Mononuclear cell (primary cell): ENCODE data around the gene NFKBIB. TPM values are rescaled to one million over a fixed set of nuclear protein-coding genes. Genes with fewer than 3 reads are reported as not detected.
A peak's percentile ranks its signal among the peaks of the same experiment; 100 is the strongest.
"Not testable (repeated sequence)": the region's sequence is repeated elsewhere in the genome, so short reads cannot be mapped to it uniquely, and the experiment has no call there.

Source experiments
- H3K27me3 ChIP-seq: 2 replicates; pipeline ENCODE4 v1.6.0; 2011; ENCODE audit warnings: low read length, control low read depth; ENCODE audit not compliant: insufficient read depth
- H3K4me1 ChIP-seq: 2 replicates; pipeline ENCODE4 v1.5.1; 2011; ENCODE audit warnings: mild to moderate bottlenecking, low read length, control low read depth; ENCODE audit not compliant: insufficient read depth
- H3K4me3 ChIP-seq: 2 replicates; pipeline ENCODE4 v1.5.1; 2011; ENCODE audit warnings: mild to moderate bottlenecking, low read length, moderate library complexity
- H3K9me3 ChIP-seq: 2 replicates; pipeline ENCODE4 v1.5.1; 2011; ENCODE audit warnings: low read depth, mild to moderate bottlenecking, control low read depth, low read length
- total RNA-seq: library from RNA; depleted of rRNA; stranded (reverse); fragments of >200 nt; gene quantifications from one replicate; pipeline ENCODE4 v1.2.3, GENCODE V29; 2012

Gene NFKBIB
- total RNA-seq, 1 donor = 22.6 TPM

DNA sequence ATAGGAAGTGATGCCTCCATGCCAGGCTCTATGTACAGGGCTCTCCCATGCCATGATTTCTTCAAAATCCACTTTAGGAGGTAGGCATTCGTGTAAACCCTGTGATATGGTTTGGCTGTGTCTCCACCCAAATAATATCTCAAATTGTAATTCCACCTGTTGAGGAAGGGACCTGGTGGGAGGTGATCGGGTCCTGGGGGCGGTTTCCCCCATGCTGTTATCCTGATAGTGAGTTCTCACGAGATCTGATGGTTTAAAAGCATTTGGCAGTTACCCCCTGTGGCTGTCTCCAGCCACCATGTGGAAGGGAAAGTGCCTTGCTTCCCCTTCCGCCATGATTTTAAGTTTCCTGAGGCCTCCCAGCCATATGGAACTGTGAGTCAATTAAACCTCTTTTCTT is 22.7 kb downstream of the NFKBIB start:
- no peak overlapping the region for H3K4me3 ChIP-seq
- H3K9me3 ChIP-seq = no peaks in the 10 kb centered on the region
- peaks cover 9% of the 10 kb centered on the region for H3K4me1 ChIP-seq
- no peaks in the 10 kb centered on the region for H3K27me3 ChIP-seq

DNA sequence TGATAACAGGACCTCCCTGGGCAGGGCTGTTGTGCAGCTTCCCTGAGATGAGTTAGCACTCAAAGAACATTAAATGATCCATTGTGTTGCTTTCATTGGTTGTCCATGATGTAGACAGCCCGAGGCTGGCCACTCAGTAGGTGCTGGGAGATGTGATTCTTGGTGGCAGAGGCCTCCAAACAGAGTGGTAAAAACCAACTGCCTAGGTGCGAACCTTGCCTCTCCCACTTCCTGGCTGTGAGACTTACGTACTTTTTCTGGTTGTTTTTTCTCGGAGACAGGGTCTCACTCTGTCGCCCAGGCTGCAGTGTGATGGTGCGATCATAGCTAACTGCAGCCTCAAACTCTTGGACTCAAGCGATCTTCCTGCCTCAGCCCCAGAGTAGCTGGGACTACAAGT is 24.6 kb downstream of the NFKBIB start:
- Histone ChIP-seq H3K4me3 (no peak overlapping the region), H3K27me3 (no peaks in the 10 kb centered on the region), H3K9me3 (no peaks in the 10 kb centered on the region), H3K4me1 (peaks cover 22% of the 10 kb centered on the region)

DNA sequence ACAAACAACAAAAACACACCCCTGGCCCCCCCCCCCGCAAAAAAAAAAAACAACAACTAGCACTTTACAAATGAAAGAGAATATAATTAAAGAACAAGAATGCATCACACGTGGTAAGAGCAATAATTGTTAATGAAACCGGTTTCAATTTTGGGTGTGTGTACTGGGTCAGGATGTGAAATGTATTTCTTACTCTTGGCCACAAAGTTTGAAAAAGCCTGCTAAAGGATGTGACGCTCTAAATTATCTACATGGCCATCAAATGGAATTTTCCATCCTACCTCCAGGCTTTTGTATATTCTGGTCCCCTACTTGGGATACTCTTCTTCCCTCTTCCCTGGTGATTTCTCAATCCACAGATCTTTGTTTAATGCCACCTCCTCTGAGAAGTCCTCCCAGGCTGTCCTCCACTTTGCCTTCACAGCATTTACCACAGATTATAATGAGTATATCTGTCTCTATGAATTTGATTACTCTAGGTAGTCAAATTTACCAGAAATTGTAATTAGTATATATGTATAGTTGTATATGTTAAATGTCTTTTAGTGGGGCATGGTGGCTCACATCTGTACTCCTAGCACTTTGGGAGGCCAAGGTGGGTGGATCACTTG is 28.7 kb downstream of the NFKBIB start:
- Histone ChIP-seq H3K27me3 (no peaks in the 10 kb centered on the region), H3K4me1 (peaks cover 47% of the 10 kb centered on the region), H3K4me3 (no peak overlapping the region), H3K9me3 (no peaks in the 10 kb centered on the region)

DNA sequence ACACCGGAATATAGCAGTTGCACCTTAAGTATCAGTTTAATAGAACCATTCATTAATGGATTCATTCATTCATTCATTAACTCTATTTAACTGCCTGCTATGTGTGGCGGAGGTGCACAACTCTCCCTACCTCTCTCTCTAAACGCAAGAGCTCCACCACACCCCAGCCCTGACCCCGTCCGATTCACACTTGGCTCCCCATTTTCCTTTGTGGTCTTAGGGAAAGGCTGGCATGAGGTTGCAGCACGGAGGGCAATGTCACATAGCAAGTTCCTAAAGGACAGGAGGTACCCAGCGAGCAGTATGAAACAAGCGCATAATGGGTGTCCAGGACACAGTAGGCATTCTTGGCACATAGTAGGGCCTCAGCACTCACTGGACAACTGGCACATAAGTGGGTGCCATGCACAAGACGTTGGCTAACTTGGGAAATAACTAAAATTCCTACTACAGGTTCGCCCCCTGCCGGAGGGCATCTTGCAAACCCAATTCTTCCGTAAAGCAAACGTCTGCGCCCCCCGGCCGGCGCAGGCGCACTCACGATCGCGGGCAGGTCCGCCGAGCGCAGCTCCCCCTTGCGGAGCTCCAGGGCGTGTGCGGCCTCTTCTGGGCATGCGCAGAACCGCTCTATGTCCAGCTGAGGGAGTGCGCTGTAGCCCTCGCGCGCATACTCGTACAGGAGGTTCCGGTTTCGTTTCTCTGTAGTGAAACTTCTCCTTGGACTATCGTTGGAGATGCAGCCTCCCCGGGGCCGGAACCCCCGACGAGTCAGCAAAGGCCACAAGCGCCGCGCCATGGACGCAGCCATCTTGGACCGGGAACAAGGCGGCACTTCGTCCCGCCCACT is 30.4 kb downstream of the NFKBIB start, which contains the start of gene SARS2:
SARS2 (minus strand) TSS at position 835 of the 847 bp plus-strand sequence; CDS start at position 808, 27 bp downstream.
- H3K27me3 ChIP-seq = no peaks in the 10 kb centered on the region
- H3K4me1 ChIP-seq = peaks cover 40% of the 10 kb centered on the region

DNA sequence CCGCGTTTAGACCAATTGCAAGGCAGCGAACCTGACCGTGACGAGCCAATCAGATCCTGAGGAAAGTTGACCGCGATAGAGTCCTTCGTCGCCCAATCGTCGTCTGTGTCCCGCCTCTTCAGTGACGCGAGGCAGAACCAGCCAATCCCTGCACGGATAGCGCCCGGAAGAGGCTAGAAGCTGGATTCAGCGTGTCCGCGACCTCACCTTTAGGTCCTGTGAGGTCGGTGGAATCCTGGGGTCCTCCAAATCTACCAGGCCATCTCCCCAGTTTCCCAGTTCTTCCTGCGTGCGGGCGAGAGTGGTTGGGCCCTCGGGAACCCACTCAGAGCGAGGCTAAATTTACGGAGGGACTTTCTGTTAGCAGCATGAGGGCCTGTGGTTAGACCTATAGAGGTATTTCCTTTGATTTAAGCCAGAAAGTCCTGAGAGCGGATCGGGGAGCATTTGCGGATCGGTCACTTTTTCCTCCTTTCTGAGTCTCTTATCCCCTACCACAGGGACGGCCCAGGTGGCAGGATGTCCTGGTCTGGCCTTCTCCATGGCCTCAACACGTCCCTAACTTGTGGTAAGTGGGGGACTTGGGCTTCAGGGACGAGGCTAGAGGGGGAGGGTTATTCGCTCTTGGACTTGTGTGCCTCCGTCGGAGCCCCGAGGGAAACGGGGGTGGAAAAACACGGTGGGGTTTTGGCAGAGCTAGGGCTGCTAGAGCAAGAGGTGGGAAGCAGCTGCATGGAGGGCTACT is 31.2 kb downstream of the NFKBIB start, which contains the start of gene MRPS12:
MRPS12 (plus strand) TSS at position 169 of the 745 bp plus-strand sequence; CDS start at position 520, 351 bp downstream.
- Histone ChIP-seq H3K4me3 (peak within 1 kb of the TSS; percentile 73), H3K27me3 (no peaks in the 10 kb centered on the region), H3K4me1 (peaks cover 38% of the 10 kb centered on the region), H3K9me3 (no peaks in the 10 kb centered on the region)

More for the DNA sequence above, 30.4 kb downstream of the NFKBIB start, which contains the start of gene SARS2:
- Histone ChIP-seq H3K4me3 (peak within 1 kb of the TSS; percentile 73), H3K9me3 (no peaks in the 10 kb centered on the region)

DNA sequence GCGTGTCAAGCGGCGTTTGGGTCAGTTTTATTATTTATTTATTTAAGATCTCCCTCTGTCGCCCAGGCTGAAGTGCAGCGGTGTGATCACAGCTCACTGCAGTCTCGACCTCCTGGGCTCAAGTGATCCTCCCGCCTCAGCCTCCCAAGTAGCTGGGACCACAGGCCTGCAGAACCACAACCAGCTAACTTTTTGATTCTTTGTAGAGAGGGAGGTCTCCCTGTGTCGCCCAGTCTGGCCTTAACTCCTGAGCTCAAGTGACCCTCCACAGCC is 31.7 kb downstream of the NFKBIB start:
- no peaks in the 10 kb centered on the region for H3K9me3 ChIP-seq
- H3K27me3 ChIP-seq = no peaks in the 10 kb centered on the region
- H3K4me1 ChIP-seq = peaks cover 38% of the 10 kb centered on the region
- peak overlapping the region; percentile 73 for H3K4me3 ChIP-seq

DNA sequence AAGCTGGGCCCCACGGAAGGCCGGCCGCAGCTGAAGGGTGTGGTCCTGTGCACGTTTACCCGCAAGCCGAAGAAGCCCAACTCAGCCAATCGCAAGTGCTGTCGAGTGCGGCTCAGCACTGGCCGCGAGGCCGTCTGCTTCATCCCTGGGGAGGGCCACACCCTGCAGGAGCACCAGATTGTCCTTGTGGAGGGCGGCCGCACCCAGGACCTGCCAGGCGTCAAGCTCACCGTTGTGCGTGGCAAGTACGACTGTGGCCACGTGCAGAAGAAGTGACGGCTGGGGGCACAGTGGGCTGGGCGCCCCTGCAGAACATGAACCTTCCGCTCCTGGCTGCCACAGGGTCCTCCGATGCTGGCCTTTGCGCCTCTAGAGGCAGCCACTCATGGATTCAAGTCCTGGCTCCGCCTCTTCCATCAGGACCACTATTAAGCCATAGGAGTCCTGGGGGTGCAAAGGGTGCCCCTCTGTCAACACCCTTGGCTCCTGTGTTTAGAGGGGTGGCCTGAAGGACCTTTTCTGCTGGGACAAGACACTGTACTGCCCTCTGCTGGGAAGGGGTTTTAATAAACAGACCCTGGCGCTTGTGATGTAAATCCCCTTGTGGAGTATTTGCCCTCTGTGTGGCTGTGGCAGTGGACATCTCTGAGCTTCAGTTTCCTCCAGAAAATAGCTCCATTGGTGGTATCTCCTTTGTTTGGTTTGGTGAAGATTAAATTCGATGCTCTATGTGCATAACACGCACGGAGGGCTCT is 32.8 kb downstream of the NFKBIB start:
- Histone ChIP-seq H3K27me3 (no peaks in the 10 kb centered on the region), H3K9me3 (no peaks in the 10 kb centered on the region), H3K4me3 (no peak overlapping the region), H3K4me1 (peaks cover 37% of the 10 kb centered on the region)

DNA sequence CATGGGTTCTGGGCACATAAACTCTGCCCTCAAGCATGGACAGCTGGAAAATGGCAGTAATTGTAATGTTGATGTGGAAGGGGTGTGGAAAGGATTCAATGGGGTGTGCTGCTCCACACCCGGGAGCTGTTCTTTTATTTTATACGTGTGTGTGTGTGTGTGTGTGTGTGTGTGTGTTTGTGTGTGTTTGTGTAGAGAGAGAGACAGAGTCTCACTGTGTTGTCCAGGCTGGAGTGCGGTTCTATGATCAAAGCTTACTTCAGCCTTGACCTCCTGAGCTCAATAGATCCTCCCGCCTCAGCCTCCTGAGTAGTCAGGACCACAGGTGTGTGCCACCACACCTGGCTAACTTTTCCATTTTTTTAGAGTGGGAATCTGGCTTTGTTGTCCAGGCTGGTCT is 33.8 kb downstream of the NFKBIB start:
- Histone ChIP-seq H3K9me3 (no peaks in the 10 kb centered on the region), H3K27me3 (no peaks in the 10 kb centered on the region), H3K4me3 (no peak overlapping the region), H3K4me1 (peaks cover 31% of the 10 kb centered on the region)

DNA sequence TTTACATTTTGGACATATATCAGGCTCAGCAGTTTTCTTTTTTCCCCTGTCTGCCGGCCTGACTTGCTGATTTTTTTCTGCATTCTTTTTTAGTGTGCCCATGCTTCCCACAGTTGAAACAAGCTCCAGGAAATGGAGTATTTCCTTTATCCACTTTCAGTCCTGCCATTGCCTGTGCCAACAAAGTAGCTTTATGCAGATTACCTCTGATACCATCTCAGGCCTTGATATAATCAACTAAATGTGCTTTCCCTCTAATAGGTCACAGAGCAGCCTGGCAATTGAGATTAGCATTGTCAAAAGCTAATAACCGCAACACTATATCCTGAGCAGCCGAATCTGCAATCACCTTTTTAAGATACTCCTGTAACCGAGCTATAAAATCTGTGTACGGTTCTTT is 40.2 kb downstream of the NFKBIB start:
- H3K9me3 ChIP-seq = no peaks in the 10 kb centered on the region
- no peaks in the 10 kb centered on the region for H3K4me1 ChIP-seq
- H3K4me3 ChIP-seq = no peak overlapping the region

DNA sequence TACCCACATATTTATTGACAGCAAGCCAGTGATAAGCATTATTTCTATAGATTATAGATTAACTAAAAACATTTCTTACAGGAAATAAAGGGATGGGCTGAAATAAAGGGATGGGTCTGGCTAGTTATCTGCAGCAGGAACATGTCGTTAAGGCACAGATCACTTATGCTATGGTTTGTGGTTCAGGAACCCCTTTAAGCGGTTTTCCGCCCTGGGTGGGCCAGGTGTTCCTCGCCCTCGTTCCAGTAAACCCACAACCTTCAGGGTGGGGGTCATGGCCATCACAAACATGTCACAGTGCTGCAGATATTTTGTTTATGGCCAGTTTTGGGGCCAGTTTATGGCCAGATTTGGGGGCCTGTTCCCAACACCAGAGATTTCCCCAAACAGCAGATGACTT is 41.7 kb downstream of the NFKBIB start:
- H3K4me1 ChIP-seq, H3K4me3 ChIP-seq, H3K9me3 ChIP-seq, H3K27me3 ChIP-seq: not testable (repeated sequence)

More for the DNA sequence above, 40.2 kb downstream of the NFKBIB start:
- H3K27me3 ChIP-seq = no peaks in the 10 kb centered on the region

DNA sequence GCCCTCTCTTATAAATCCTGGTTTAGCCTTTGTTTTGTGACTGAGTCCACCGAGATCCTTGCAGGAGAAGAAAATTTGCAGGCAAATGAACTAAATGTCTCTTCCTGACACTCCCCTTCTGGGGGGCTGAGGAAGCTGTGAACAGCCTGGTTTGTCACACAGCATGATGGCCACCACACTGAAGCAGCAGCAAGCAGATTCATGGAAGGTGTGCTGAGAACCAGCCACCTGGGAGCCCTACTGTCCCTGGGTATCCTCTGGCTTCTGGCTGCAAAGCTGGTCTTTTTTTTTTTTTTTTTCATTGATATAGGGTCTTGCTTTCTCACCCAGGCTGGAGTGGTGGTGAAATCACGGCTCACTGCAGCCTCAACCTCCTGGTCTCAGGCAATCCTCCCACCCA is 42.2 kb downstream of the NFKBIB start:
- no peak overlapping the region for H3K4me3 ChIP-seq
- H3K27me3 ChIP-seq = no peaks in the 10 kb centered on the region
- H3K4me1 ChIP-seq = no peaks in the 10 kb centered on the region
- H3K9me3 ChIP-seq = no peaks in the 10 kb centered on the region

DNA sequence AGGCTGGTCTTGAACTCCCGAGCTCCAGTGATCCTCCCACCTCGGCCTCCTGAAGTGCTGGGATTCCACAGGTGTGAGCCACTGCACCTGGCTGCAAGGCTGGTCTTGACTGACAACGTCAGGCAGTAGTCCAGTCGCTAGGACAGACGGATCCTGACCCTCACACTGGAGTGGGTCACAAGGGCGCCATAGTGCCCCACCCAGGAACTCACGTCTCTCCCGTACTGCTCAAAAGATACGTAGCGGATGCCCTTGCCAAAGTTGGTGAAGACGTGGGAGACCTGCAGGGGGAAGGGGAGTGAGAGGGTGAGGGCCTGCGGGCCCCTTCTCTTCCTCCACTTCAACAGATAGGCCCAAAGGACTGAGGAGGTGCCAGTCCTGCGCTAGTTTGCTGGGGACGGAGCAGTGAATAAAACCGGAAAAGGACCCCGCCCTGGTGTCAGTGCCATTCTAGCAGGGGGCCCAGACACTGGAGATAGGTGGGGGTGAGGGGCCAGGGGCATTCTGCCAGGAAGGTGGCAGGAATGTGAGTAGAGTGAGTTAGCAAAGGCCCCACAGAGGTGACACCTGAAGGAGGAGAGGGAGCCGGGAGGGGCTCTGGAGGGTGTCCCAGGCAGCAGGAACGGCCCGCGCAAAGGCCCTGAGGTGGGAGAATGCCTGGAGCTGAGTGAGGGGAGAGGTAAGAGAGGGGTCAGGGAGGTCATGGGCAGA is 42.9 kb downstream of the NFKBIB start:
- Histone ChIP-seq H3K4me3 (no peak overlapping the region), H3K4me1 (no peaks in the 10 kb centered on the region), H3K27me3 (no peaks in the 10 kb centered on the region), H3K9me3 (no peaks in the 10 kb centered on the region)

DNA sequence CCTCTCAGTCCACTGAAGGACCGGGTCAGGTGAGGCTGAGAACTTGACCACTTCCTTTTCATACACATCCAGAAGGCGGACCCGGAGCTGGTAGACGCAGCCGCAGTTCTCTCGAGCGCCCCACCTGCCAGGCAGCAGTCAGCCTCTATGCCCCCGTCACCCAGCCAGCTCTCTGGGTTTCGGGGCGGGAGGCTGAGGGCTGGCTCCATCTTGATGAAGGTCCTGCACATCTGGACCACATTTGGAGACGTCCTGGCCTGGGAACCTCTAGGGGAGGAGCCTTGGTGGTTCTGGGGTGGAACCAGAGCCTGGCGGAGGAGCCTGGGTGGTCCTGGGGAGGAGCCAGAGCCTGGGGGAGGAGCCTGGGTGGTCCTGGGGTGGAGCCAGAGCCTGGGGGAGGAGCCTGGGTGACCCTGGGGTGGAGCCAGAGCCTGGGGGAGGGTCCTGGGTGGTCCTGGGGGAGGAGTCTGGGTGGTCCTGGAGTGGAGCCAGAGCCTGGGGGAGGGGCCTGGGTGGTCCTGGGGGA is 45.3 kb downstream of the NFKBIB start:
- Histone ChIP-seq H3K27me3 (peaks cover 2% of the 10 kb centered on the region), H3K9me3 (no peaks in the 10 kb centered on the region), H3K4me1 (peaks cover 3% of the 10 kb centered on the region), H3K4me3 (no peak overlapping the region)
